Thyroid gland (tissue), 4 donors: ENCODE data around the gene PTPRJ. TPM values are rescaled to one million over a fixed set of nuclear protein-coding genes. Genes with fewer than 3 reads are reported as not detected.

Experiments
- DNase-seq, 2 donors: peaks; one replicate each; pipeline ENCODE4 v3.0.0-alpha.2; 2019
- H3K27ac ChIP-seq, 3 donors: fragments of 200-600 bp; sonication (generic); 1 replicate in 2 of 3; 2 replicates in 1 of 3; pipeline ENCODE4 v1.5.1; 2016 to 2019; ENCODE audit warnings: mild to moderate bottlenecking in 1 of 3, moderate library complexity in 1 of 3
- H3K27me3 ChIP-seq: fragments of 200-600 bp; sonication (generic); one replicate; pipeline ENCODE4 v1.5.1; 2019
- H3K36me3 ChIP-seq, 2 donors: fragments of 200-600 bp; sonication (generic); one replicate each; pipeline ENCODE4 v1.5.1; 2016 to 2019
- H3K4me1 ChIP-seq, 2 donors: fragments of 200-600 bp; sonication (generic); one replicate each; pipeline ENCODE4 v1.5.1; 2017 to 2019
- H3K4me3 ChIP-seq, 3 donors: fragments of 200-600 bp; sonication (generic); replicated peaks in 1 of 3; 1 replicate in 2 of 3; 2 replicates in 1 of 3; pipeline ENCODE4 v1.5.1; 2016; ENCODE audit warnings: mild to moderate bottlenecking in 1 of 3
- H3K9me3 ChIP-seq: fragments of 200-600 bp; sonication (generic); one replicate; pipeline ENCODE4 v1.5.1; 2017
- POLR2A ChIP-seq, 2 donors: fragments of 450-650 bp; IDR thresholded peaks; one replicate each; pipeline ENCODE4 v1.6.1; 2017; ENCODE audit warnings: antibody characterized with exemption in 2 of 2, mild to moderate bottlenecking in 2 of 2, moderate library complexity in 1 of 2
- WGBS, 2 donors: methylation state at CpG; one replicate each; pipeline ENCODE4 v1.1.5; 2017; 5-methylcytosine and 5-hydroxymethylcytosine counted together
- intact Hi-C: fragments of 100-400 bp; cut with DNase I; formaldehyde crosslinking; loops from one replicate; pipeline ENCODE4 v1.15.1; 2023
- total RNA-seq, 4 donors: library from RNA; depleted of rRNA; stranded (reverse); fragments of >200 nt; gene quantifications; one replicate each; pipeline ENCODE4 v1.2.3, GENCODE V29; 2016
- TF ChIP-seq, protein P1 (sequence below), 6 experiments: fragments of 200-600 bp in 3 of 6; fragments of 450-650 bp in 3 of 6; sonication (generic) in 3 of 6; IDR thresholded peaks; one replicate each; pipeline ENCODE4 v1.5.1; 2016 to 2019; ENCODE audit warnings: antibody characterized with exemption in 6 of 6, mild to moderate bottlenecking in 2 of 6, inconsistent platforms in 1 of 6, moderate library complexity in 1 of 6

Gene PTPRJ
- total RNA-seq, 4 donors from 2014 or later = 45.4 to 81.9 (median 58.6) TPM

DNA sequence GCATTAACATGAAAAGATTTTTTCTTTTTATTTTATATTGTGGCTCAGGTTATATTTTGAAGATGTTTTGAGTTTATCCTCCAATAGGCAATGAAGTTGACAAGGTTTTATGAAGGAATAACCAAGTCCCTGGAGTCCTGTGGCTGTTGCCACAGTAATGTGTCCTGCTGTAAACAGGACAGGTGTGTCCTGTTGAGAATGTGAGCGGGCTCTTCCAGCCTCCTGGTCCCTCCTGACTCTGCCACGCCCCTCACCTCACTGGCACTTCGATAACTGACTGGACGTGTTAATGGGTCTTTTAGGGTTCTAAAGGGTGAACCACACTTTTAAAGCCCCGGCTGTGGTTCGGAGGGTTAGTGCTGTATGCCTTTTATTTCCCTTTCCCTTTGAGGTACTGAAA is 188.5 kb downstream of the PTPRJ start:
- no peak for DNase-seq
- TF ChIP-seq POLR2A (IDR thresholded peaks at IDR 0.05) = no peak
- TF ChIP-seq, protein P1, sequence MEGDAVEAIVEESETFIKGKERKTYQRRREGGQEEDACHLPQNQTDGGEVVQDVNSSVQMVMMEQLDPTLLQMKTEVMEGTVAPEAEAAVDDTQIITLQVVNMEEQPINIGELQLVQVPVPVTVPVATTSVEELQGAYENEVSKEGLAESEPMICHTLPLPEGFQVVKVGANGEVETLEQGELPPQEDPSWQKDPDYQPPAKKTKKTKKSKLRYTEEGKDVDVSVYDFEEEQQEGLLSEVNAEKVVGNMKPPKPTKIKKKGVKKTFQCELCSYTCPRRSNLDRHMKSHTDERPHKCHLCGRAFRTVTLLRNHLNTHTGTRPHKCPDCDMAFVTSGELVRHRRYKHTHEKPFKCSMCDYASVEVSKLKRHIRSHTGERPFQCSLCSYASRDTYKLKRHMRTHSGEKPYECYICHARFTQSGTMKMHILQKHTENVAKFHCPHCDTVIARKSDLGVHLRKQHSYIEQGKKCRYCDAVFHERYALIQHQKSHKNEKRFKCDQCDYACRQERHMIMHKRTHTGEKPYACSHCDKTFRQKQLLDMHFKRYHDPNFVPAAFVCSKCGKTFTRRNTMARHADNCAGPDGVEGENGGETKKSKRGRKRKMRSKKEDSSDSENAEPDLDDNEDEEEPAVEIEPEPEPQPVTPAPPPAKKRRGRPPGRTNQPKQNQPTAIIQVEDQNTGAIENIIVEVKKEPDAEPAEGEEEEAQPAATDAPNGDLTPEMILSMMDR (IDR thresholded peaks at IDR 0.05) = no peak
- WGBS, 2 donors = 88 to 90% methylated on average over 6 of the region's 6 CpGs
- Histone ChIP-seq H3K36me3 (peaks cover 0 to 22% of the 10 kb centered on the region in 2 donors), H3K4me3 (no peak overlapping the region), H3K4me1 (peaks cover 7 to 17% of the 10 kb centered on the region in 2 donors), H3K27me3 (no peaks in the 10 kb centered on the region), H3K9me3 (no peaks in the 10 kb centered on the region), H3K27ac (peak overlapping the region in 1 of 3 donors; percentile 43)
- intact Hi-C loops = no loop called here

DNA sequence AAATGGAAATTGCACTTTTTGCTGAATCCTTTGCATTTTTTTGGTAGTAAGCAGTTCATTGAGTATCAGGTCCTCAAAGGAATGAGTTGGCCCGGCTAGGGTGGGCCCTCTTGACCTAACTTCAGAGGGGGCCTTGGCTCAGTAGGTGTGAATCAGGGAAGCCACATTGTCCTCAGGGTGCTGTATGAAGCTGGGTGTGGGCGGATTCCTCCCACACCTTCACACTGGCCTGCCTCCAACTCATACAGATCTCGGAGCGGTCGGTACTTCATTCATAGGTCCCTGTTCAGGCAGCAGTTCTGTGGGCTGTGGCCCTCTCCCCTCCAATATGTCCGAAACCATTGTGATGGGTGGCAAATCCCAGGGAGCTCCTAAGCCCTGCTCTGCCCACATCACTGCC is 188.9 kb downstream of the PTPRJ start:
- Histone ChIP-seq H3K36me3 (peaks cover 0 to 17% of the 10 kb centered on the region in 2 donors), H3K27ac (peak overlapping the region in 1 of 3 donors; percentile 43)
- WGBS, 2 donors = 65 to 82% methylated on average over 6 of the region's 6 CpGs

DNA sequence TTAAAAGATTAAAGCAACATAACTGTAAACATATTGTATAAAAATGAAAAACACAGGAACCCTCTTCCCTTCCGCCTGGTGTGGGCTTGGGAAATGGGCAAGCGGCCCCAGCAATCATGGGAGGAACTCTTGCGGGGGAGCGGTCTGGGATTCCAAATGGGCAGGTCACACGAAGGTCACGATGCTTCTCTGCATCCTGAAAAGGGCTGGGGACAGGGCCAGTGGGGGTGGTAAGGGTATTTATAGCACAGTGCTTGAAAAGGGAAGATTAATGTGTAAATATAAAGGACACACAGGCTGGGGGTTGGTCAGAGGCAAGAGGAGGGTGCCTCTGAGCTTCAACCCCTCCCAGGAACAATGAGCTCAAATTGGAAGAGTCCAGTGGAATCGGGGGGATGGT is 189.4 kb downstream of the PTPRJ start:
- WGBS, 2 donors = 68 to 76% methylated on average over 7 of the region's 7 CpGs
- peak overlapping the region in 1 of 3 donors; percentile 43 for H3K27ac ChIP-seq
- no peaks in the 10 kb centered on the region for H3K9me3 ChIP-seq
- no peaks in the 10 kb centered on the region for H3K27me3 ChIP-seq
- no peak overlapping the region for H3K4me3 ChIP-seq
- H3K4me1 ChIP-seq = peaks cover 7 to 17% of the 10 kb centered on the region in 2 donors
- no peak for TF ChIP-seq POLR2A (IDR thresholded peaks at IDR 0.05)
- TF ChIP-seq, protein P1 (IDR thresholded peaks at IDR 0.05) = no peak
- peaks cover 0 to 17% of the 10 kb centered on the region in 2 donors for H3K36me3 ChIP-seq
- DNase-seq = no peak
- intact Hi-C loops = no loop called here

More for the DNA sequence above, 188.9 kb downstream of the PTPRJ start:
- no peaks in the 10 kb centered on the region for H3K27me3 ChIP-seq
- peaks cover 7 to 17% of the 10 kb centered on the region in 2 donors for H3K4me1 ChIP-seq
- DNase-seq = no peak
- TF ChIP-seq, protein P1 (IDR thresholded peaks at IDR 0.05) = no peak
- TF ChIP-seq POLR2A (IDR thresholded peaks at IDR 0.05) = no peak
- H3K4me3 ChIP-seq = no peak overlapping the region
- H3K9me3 ChIP-seq = no peaks in the 10 kb centered on the region
- intact Hi-C loops = no loop called here

DNA sequence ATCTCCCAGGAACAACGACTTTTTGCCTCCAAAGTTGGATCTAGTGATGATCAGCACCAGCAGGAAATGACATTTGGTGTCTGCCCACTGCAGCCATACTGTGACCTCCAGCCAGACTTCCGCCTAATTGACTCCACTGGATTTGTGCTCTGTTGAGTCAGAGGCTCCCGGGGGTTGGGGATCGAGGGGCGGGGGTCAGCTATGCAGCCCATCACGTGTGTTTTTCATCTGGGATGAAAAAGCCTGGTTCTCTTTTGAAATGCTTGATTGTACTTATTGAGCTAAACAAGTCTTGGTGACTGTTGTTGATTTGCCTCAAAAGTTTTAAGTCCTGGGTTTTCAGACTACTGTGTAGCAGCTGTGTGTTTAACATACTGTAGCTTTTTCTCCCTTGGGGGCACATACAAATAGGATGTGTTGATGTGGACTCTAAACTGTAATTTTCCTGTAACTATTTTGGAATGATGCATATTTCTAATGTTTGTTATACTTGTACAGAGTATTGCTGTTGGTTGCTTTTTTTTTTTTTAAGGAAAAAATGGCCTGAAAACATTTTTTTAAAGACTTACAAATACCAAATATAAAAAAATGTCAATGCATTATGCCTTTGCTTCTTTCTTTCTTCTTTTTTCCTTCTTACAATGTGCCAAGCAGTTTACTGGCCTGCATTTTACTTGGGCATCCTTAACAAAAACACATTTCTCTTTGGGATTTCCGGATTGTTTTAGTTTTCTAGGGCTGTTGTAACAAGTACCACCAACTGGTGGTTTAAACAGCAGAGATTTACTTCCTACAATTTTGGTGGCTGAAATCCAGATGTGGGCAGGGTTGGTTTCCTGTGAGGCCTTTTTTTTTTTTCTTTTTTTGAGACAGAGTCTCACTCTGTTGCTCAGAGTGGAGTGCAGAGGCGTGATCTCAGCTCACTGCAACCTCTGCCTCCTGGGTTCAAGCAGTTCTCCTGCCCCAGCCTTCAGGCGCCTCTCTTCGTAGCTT is 190.2 kb downstream of the PTPRJ start:
- H3K9me3 ChIP-seq = no peaks in the 10 kb centered on the region
- intact Hi-C loops = no loop called here
- WGBS, 2 donors = 64 to 67% methylated on average over 10 of the region's 10 CpGs

More for the DNA sequence above, 190.2 kb downstream of the PTPRJ start:
- Histone ChIP-seq H3K4me1 (peaks cover 7 to 17% of the 10 kb centered on the region in 2 donors), H3K27me3 (no peaks in the 10 kb centered on the region), H3K27ac (no peak overlapping the region), H3K36me3 (peaks cover 0 to 17% of the 10 kb centered on the region in 2 donors), H3K4me3 (no peak overlapping the region)
- peak in 1 of 2 donors; percentile 23 for DNase-seq
- TF ChIP-seq, protein P1 (IDR thresholded peaks at IDR 0.05) = no peak
- TF ChIP-seq POLR2A (IDR thresholded peaks at IDR 0.05) = no peak
